Stimulated activated CD4-positive, alpha-beta T cell treated with anti-CD3 and anti-CD28 coated beads, Interleukin-1b, Interleukin-23, amount 100 ng/mL, for 1 hour (primary cell): ENCODE data around the gene SLC18A2.

Experiments
- DNase-seq, 2 donors: peaks; one replicate each; pipeline ENCODE4 v3.0.0-alpha.2; 2020; ENCODE audit warnings: low read depth in 2 of 2

Gene SLC18A2

DNA sequence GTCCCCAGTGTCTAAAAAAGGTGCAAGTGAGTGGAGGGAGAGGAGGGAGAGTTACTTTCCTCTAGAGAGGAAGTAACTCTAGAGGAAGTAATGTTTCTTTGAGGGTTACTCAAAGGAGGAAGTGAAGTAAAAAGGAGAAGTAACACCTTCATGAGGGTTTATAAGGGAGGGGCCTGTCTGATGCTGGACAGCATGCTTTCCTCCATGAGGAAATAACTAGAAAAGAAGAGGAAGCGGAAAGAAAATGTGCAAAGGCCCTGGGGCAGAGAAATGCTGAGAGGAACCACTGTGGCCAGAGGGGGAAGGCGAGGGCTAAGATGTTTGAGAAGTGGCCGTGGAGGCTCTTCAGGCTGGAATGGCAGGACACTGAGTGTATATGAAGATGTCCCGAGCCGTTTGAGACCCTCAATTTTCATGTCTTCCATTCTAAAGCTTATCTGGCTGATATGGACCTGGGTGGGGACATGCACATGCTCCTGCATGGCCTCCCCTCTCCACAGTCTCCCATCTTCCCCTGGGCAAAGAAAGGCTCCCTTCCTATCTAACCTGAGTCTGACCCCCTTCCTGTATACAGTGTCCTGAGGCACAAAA lies 3.4 kb upstream of the SLC18A2 start:
- DNase-seq: no peak

DNA sequence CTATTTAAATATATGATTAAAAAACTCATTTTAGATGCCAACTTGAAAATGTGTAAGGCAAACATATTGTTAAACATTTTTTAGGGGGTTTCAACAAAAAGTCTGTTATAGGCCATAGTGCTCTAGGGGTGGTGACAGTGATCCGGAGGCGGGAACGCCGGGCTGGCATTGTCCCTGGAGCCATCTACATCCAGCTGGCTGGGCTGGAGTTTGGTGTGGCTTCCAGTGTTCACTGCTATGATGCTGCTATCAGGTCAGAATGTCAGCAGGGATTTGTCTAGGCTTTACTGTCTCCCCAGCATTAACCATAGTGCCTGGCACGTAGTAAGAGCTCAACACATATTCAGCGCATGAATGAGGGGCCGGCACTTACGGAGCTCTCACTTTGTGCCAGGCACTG lies 1.9 kb upstream of the SLC18A2 start:
- no peak for DNase-seq

DNA sequence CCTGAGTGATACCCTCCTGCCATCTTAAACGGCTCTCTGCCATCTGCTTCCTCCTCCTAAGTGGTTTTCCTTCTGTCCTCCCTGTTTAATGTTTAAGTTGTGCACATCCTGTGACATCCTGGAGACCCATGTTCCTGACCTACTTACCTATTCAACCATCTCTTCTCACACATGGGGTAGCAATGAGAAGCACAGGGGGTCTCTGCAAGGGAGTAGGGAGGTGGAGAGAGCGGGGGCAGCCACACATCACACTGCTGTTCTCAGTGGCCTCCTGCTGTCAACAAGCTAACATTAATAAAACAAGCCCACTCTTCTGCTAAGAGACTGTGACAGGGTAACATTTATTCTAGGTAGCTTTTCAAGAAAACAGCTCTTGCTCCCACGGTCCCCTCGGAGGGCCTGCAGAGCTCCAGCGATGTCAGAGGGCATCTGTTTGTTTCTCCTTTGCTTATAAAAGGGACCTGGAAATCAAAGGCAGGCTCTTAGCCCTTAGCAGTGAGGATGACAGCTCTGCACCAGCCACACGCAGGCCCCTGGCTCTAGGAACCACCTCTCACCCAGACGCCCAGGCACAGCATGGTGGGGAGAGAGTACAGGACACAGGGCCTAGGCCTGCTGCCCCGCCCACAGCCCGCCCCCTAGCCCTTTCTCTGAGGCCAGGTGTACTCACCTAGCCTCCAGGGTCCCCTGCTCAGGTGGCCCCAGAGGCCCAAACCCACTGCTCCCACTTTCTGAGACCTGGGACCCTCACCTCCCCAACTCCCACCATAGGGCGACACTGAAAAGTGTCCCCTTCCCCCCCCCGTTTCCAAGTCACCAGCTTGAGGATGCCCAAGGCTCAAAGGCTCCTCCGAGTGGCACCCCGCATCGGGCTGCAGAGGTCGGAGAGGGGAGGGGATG lies 943 bp upstream of the SLC18A2 start:
- no peak for DNase-seq

DNA sequence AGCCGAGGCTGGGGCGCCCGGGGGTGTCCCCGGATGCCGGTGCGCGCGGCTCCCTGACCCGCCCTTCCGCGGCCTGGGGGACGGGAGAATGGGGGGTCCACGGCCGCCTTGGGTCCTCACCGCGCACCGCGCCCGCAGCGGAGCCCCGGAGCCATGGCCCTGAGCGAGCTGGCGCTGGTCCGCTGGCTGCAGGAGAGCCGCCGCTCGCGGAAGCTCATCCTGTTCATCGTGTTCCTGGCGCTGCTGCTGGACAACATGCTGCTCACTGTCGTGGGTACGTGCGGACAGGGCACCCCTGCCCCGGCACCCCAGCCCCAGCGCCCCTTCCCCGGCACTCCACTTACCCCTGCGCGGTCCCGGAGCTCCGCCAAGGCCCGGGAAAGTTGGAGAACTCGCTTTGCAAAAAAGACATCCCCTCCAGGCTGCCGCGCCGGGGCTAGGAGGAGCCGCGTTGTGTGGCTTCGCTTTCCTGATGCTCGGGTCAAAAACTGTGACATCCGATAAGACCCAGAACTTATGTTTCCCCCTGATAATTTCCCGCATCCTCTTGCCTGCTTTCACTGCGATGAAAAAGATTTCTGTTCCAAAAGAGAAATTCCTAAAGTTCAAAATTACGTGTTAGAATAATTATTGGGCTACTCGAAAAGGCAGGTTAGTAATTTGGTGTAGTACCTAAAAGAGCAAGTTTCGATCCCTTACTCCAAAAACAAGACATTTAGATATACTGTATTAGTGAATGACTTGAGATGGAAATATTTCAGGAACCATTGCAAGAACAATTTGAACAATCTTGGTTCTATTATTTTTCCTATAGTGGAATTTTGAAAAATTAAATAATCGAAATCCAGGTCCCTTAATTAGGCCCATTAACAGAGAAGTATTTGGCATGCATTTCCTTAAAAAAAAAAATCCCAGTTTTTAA lies 888 bp downstream of the SLC18A2 start:
- no peak for DNase-seq

DNA sequence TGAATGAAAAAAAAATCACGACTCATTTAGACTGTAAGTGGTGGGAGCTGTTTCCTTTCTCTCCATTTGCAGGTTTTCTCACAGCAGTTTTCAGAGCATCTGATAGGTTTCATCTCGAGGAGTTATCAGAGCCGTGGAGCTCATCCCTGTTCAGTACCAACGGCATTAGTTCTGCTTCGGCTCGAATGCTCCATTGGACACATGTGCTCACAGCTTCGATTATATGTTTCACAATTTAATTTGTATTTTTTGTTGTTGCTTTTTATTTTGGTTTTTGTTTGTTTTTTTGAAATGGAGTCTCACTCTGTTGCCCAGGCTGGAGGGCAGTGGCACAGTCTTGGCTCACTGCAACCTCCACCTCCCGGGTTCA lies 1.5 kb downstream of the SLC18A2 start:
- DNase-seq: no peak

DNA sequence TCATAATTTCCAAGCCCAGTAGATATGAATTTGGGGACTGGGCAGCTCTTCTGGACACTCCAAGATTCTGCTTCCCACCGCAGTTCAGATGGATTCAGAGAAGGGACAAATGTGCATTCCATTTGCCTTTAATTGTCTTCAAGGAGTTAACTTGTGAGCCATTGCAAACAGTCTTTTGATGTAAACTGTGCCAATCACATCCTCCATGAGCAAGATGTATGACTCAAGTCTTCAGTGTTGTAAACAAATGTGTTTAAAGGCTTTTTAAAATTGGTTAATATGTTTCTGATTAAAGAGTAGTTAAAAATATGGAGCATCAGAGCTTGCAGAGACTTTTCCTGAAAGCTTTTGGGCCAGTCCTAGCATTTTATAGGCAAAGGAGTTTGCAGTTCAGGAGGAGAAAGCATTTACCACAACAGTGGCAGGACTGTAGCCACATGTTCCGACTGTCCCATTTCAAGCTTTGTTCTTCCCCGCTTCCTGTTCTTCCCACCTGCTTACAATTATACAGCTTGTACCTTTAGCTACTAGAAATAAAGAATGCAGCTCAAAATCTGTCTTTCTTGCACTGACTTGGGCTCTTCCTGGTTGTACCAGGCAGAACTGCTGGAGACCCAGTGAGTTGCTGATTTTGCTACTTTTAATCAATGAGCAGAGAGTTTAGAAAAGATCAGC lies 6.2 kb downstream of the SLC18A2 start:
- DNase-seq: no peak

DNA sequence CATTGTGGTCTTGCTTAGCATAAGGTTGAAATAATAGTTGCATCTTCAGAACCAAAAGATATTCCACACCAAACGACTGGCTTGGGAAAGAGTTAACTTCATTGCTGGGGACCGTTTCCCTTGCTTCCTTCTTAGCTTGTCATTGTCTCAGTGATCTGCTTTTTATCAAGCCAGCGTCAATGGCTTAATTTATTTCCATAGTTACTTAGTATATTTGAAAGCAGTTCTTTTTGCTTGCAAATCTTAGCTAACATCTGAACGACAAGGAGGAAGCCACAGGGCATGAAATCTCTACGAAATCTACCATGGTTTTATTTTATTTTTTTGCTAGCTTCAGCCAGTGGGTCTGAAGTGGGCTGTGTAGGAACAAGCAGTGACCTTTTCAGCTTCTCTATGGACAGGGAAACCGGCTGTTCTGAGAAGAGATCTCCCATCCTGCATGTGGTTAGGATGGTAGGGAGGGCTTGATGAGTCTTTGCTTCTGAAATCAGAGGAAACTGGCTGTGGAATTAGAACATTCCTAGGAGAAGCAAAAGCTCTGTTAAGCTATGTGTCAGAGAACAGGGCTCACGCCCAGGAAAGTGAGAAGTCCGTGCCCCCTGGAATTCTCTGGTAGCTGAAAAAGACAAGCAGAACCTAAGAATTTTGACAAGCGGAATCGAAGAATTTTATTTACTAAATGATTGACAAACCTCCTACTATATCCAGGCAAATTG lies 8.0 kb downstream of the SLC18A2 start:
- DNase-seq: no peak

DNA sequence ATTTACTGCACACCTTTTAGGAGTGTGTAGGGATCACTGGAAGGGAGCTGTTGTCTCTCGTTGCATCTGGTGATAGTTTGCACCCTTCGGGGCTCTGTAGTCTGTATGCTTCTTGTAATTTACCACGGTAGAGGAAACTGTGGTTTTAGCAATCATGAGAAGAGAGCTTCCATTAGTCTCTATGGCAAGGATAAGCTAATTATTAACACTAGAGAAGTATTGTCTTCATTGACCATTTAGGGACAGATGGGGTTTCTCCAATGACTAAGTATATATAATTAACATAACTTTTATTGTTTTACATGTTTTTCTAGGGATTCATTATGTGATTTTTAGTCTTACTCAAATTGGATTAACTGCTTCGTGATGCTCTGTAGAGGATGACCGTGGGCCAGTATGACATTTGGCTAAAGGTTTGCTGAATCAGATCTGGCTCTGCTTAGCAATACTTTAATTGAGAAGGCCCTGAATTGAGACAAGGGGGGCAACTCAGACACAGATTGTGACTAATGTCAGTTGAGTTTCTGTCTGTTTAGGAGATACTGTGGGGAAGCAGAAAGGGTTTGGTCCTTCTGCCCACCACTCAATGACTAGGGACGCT lies 8.7 kb downstream of the SLC18A2 start:
- no peak for DNase-seq

DNA sequence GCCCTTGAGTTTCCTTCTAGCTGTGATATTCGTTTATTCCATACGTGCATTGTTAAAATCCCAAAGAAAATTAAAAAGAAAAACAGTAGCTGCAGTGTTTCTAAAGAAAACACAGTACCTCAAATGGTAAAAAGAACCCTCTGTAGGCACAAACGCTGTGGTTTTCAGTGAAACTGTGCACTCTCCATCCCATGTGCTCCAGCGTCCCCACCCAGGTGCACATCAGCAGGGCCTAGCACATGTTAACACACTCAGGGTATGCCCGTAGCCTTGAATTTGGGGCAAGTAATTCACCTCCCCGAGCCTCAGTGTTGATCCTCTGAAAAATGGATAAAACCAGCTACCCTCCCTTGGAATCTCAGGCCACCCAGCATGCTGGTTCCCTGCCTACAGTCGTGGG lies 9.5 kb downstream of the SLC18A2 start:
- no peak for DNase-seq

DNA sequence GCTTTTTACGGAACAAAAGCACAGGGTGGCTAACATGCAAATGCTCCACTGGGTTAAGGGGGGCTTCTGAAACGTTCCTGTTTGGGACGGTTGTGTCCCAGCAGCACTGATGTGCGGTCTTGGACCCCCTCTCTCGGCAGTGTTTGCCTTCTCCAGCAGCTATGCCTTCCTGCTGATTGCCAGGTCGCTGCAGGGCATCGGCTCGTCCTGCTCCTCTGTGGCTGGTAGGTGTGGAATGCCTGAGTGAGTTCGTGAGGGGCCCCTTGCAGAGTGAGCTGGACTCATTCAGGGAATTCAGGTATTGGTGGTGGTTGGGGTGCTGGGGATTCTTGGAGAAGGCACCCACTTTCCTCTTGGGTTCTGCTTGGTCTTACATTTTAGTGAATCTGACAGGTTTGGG lies 13.0 kb downstream of the SLC18A2 start:
- no peak for DNase-seq

DNA sequence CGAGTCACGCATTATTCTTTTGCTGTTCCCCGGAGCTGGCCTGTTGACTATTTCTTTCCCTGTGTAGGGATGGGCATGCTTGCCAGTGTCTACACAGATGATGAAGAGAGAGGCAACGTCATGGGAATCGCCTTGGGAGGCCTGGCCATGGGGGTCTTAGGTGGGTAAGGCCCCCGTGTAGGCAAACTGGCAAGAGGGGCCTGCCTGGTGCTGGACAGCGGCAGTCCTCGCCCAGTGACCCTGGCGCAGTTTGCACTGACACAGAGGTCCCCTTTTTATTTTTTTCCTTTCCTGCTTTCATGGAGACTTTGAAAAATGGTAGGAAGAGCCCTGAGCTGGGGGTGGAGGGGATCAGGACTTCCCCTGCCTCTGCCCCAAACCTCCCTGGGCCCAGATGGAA lies 13.4 kb downstream of the SLC18A2 start:
- no peak for DNase-seq

DNA sequence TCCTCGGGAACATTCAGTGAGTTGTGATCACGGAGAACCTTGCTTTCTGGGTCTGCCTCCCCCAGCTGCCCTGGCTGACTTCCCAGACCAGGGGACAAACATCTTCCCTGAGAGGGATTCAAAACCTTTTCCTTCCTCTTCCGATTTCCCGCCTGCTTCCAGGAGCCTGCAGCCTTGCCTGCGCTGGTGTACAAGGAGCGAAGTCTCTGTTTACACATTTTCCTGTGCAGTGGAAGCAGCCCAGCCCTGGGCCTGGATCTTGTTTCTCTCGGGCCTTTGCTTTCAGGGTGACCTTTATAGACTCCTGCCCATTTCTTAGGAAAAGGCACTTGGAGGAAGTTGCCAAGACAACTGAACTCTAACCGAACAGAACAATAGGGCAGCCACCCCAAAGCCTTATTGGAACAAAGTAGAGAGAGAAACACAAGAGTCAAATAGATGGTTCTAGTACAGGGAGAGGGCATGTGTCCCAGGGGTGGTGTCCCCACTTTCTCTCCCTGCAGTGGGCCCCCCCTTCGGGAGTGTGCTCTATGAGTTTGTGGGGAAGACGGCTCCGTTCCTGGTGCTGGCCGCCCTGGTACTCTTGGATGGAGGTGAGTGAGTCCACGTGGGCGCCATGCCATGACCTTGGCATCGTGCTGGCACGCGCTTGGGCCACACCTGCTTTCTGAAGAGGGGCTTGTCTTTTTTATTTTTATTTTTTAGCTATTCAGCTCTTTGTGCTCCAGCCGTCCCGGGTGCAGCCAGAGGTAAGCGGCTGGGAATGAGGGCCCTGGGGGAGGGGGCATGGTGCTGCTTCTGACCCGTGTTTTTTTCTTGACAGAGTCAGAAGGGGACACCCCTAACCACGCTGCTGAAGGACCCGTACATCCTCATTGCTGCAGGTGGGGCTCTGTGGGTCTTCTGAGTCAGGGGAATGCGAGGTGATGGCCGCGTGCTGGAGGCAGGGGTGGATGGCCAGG lies 14.1 kb downstream of the SLC18A2 start:
- DNase-seq: no peak

DNA sequence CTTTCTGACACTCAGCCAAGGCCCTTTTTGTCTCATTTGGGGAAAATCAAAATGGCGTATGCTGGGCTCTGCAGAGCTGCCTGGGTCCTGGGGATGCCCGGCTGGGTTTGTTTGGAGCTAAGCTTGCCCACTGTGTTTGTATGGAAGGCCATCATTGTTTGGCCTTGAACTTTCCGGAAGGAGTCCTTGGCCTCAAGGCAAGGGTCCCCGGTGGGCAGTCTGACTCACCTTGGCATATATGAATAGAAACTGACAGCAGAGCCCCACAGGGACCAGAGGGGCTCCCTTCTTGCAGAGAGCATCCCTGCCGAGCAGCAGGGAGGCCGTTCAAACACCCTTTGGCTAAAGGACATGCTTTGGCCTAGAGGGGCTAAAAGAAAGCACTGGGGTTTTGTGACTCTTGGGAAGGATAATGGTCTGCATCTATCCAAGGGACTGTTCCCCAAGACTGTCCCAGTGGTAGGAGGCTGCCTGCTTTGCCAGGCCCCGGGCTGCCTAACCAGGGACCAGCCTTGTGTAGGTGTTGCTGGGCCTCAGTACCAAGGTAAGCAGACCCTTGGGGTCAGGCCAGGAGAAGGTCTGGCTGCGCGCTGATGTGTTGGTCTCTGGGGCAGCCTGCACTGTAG lies 15.0 kb downstream of the SLC18A2 start:
- DNase-seq: no peak

DNA sequence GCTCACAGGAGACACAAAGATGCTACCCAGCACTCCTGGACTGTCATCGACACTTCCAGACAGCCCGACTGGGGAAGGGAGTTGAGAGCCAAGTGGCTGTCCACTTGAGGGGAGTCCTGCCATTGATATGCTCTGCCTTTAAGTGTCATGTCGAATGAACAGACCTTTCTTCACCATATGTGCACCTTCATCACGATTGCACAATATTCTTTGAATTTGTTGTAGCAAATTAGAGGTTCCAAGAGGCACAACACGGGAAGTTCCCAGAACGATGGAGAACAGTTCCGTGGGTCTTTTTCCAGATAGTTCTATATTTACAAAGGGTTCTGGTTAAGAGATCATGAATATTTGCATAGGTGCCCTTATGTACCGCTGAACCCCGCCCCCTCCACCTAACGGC lies 16.0 kb downstream of the SLC18A2 start:
- DNase-seq: no peak

DNA sequence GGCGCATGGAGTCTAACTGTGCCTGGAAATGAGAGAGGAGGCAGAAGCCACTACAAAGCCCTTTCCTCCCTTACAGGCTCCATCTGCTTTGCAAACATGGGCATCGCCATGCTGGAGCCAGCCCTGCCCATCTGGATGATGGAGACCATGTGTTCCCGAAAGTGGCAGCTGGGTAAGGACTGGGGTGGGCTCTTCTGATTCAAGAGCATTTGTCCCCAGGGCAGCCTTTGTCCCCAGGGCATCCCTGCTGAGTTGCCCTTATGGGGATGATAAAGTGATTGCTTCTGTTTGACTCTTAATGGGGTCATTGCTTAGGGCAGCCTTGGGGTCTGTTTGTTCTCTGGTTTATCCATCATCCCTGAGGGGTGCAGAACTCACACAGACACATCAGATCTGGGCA lies 16.8 kb downstream of the SLC18A2 start:
- no peak for DNase-seq

DNA sequence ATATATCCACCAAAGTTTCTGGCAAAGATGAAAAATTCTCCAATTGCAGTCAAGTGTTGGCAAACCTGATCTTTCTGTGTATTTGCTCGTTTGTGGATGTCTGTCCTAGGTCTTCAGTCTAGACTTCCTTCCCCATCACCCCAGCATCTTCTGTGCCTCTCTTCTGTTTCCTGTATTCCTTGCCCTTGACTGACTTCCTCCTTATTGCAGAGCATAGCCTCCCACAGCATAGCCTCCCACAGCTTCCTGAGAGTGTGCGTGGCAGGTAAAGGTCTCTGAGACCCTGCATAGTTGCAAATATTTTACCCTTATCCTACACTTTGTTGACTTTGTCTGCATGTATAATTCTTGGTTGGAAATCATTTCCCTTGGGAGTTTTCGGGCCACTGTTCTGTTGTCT lies 18.4 kb downstream of the SLC18A2 start:
- DNase-seq: no peak

DNA sequence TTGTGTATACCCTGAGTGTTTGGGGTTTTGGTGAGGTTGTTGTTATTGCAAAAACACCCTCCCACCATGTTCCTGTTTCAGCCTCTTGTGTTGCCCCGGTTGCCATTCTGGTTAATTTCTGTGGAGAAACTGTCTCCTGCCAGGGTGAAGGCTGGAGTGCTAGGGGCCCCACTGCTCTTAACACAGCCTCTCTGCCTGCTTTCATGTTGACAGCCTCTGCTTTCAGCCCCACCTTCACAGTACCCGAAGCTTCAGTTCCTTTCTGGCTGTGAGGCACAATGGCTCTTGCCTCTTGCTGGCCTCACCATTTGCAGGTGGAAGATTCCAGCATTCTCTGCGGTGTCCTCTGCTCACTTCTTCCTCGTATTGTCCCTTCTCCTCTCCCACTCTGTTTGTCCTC lies 19.2 kb downstream of the SLC18A2 start:
- DNase-seq: no peak

DNA sequence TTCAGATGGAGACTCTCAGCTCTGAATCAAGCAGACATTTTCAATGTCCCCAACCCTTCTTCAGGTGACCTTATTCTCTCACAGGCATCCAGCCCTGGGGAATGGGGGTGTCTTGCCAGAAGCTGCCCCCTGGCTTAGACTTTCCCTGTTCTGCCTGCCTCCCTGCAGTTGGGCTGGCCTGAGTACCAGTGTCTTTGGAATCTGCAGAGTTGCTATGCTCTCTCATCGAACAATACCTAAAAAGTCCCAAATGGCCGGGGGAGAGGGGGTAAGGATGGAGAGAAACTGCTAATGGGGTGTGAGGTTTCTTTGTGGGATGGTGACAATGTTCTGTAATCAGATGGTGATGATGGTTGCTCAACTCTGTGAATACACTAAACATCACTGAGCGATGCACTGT lies 20.6 kb downstream of the SLC18A2 start:
- no peak for DNase-seq

DNA sequence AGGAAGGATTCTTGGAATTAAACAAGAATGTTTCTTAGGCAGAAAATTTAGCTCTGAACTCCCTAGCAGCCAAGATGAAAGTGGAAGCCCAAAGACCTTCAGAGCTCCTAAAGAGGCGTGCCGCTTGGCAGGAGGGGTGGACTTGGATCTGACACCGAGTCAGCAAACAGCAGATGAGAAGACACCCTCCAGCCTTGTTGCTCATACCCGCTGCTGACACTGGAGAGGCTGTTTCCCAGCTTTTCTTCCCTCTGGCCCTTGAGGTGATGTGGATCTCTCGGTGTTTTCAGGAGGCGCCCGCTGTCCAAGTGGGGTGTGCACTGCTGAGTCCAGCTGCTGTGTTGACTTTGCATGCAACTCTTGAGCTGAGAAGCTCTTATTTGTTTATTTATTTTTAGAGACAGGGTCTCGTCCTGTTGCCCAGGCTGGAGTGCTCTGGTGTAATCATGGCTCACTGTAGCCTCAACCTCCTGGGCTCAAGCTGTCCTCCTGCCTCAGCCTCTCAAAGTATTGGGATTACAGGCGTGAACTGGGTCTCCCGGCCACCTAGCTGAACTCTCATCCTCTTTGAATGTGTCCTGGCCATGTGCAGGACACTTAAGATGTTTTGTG lies 21.5 kb downstream of the SLC18A2 start:
- DNase-seq: no peak
